ENCODE results near the gene IARS1.

The IARS1 gene

DNA sequence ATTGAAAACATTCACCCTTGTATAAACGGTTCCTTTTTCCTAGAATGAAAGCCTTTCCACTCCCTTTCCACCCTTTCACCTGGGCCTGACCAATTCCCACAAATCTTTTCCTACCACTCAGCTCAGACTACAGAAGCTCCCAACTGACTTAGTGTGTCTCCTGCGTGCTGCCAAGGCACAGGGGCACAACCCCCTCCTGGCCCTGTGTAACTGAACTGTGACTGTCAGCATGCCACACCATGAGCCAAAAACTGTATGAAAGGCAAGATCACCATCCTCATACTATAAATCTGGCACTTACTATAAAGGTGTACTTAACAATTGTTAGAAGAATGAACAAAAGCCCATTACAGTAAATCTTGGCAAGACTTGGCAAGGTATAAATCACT is 20.1 kb upstream of the IARS1 start:
- TF ChIP-seq, protein P1, sequence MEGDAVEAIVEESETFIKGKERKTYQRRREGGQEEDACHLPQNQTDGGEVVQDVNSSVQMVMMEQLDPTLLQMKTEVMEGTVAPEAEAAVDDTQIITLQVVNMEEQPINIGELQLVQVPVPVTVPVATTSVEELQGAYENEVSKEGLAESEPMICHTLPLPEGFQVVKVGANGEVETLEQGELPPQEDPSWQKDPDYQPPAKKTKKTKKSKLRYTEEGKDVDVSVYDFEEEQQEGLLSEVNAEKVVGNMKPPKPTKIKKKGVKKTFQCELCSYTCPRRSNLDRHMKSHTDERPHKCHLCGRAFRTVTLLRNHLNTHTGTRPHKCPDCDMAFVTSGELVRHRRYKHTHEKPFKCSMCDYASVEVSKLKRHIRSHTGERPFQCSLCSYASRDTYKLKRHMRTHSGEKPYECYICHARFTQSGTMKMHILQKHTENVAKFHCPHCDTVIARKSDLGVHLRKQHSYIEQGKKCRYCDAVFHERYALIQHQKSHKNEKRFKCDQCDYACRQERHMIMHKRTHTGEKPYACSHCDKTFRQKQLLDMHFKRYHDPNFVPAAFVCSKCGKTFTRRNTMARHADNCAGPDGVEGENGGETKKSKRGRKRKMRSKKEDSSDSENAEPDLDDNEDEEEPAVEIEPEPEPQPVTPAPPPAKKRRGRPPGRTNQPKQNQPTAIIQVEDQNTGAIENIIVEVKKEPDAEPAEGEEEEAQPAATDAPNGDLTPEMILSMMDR (IDR thresholded peaks at IDR 0.05; ENCODE audit: extremely low read depth, insufficient read depth, missing control alignments) = no peak
- DNase-seq (ENCODE audit: low spot score) = no peak
- in situ Hi-C loops (cut with MboI; ENCODE audit: low pct_unique_long_range_greater_than_20kb, low sequenced_read_pairs, unreplicated experiment) = loop anchor here (25.0 kb wide), 1 partner anchor 324 kb away; no protein-coding TSS in a partner anchor

DNA sequence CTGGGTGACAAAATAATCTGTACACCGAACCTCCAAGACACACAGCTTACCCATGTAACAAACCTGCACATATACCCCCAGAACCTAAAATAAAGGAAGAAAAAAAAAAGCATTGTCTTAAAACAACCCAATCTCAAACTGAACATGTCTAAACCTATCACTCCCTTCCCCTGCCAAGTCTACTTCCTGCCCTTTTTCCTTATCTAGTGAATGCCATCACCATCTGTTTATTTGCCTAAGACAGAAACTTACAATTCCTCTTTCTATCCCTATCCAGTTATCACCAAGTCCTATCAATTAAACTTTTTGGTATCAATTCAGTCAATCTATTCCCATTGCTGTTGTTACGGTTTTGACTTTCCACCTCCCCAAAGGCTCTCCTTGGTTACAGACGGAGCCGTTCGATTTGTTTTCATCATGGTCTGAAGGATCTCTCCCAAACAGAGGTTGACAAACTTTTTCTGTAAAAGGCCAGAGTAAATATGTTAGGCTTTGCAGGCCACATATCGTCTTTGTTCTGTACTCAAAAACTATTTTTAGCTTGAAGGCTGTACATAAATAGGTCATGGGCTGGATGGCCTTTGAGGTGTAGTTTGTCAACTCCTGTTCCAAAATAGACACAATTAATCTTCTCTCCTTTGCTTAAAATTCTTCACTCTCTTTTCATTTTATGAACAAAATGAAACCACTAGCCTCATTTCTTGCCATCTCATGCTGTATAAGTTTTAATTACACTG is 19.6 kb upstream of the IARS1 start:
- DNase-seq (ENCODE audit: low spot score) = no peak
- TF ChIP-seq, protein P1 (IDR thresholded peaks at IDR 0.05; ENCODE audit: extremely low read depth, insufficient read depth, missing control alignments) = no peak
- in situ Hi-C loops (cut with MboI; ENCODE audit: low pct_unique_long_range_greater_than_20kb, low sequenced_read_pairs, unreplicated experiment) = loop anchor here (25.0 kb wide), 1 partner anchor 324 kb away; no protein-coding TSS in a partner anchor

DNA sequence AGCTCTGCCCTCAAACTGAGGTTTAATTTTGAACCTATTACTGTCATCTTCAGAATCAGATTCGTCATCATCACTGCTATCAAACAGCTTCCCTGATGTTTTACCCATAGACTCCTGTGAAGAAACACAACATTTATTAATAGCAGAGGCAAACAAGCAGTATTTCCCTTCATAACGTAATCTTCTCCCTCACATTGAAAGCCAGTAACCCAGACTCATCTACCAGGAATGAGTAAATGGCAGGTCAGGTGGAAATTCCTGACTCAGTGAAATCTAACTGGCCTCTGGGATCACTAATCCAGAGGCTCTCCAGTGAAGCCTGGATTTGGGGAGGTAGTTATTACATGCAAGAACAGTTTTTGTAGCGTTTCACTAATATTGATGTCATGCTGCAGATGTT is 17.1 kb upstream of the IARS1 start:
- no peak for DNase-seq (ENCODE audit: low spot score)
- TF ChIP-seq, protein P1 (IDR thresholded peaks at IDR 0.05; ENCODE audit: extremely low read depth, insufficient read depth, missing control alignments) = no peak

DNA sequence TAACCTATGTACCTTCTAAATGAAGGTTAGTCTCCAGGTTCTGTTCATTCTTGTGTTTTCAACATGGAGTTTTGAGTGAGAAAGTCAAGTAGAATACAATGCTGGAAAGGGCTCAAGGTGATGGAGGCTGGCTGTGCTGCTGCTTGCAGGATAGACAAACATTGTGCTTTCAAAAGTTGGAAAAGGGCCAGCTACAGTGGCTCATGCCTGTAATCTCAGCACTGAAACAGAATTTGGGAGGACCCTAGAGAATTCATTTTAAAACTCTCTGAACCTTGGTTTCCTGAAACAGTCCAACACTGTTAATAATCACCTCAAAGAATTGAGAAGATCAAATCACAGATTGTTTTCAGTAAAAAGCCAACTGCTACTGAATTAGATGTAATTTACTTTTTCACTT is 15.4 kb upstream of the IARS1 start:
- DNase-seq (ENCODE audit: low spot score) = no peak
- in situ Hi-C loops (cut with MboI; ENCODE audit: low pct_unique_long_range_greater_than_20kb, low sequenced_read_pairs, unreplicated experiment) = loop anchor here (25.0 kb wide), 1 partner anchor 328 kb away; no protein-coding TSS in a partner anchor
- TF ChIP-seq, protein P1 (IDR thresholded peaks at IDR 0.05; ENCODE audit: extremely low read depth, insufficient read depth, missing control alignments) = no peak

More for the DNA sequence above, 17.1 kb upstream of the IARS1 start:
- in situ Hi-C loops (cut with MboI; ENCODE audit: low pct_unique_long_range_greater_than_20kb, low sequenced_read_pairs, unreplicated experiment) = loop anchor here (25.0 kb wide), 1 partner anchor 327 kb away; no protein-coding TSS in a partner anchor

GRCh38 chr9:92300936-92301335 is 7.4 kb upstream of the IARS1 start:
- DNase-seq (ENCODE audit: low spot score) = no peak
- TF ChIP-seq, protein P1 (IDR thresholded peaks at IDR 0.05; ENCODE audit: extremely low read depth, insufficient read depth, missing control alignments) = no peak
- in situ Hi-C loops (cut with MboI; ENCODE audit: low pct_unique_long_range_greater_than_20kb, low sequenced_read_pairs, unreplicated experiment) = loop anchor here (25.0 kb wide), 1 partner anchor 336 kb away; no protein-coding TSS in a partner anchor

GRCh38 chr9:92299116-92299515 is 5.6 kb upstream of the IARS1 start:
- TF ChIP-seq, protein P1 (IDR thresholded peaks at IDR 0.05; ENCODE audit: extremely low read depth, insufficient read depth, missing control alignments) = no peak
- in situ Hi-C loops (cut with MboI; ENCODE audit: low pct_unique_long_range_greater_than_20kb, low sequenced_read_pairs, unreplicated experiment) = no loop called here
- DNase-seq (ENCODE audit: low spot score) = no peak

All from GM13977 (cell line).